ENCODE measurements around the gene WBP2. TPM values are rescaled to one million over a fixed set of nuclear protein-coding genes. Genes with fewer than 3 reads are reported as not detected.
A peak's percentile ranks its signal among the peaks of the same experiment; 100 is the strongest.

Gene WBP2
- total RNA-seq, 2 experiments from 2014 or later = 76.8 to 83.5 TPM

DNA sequence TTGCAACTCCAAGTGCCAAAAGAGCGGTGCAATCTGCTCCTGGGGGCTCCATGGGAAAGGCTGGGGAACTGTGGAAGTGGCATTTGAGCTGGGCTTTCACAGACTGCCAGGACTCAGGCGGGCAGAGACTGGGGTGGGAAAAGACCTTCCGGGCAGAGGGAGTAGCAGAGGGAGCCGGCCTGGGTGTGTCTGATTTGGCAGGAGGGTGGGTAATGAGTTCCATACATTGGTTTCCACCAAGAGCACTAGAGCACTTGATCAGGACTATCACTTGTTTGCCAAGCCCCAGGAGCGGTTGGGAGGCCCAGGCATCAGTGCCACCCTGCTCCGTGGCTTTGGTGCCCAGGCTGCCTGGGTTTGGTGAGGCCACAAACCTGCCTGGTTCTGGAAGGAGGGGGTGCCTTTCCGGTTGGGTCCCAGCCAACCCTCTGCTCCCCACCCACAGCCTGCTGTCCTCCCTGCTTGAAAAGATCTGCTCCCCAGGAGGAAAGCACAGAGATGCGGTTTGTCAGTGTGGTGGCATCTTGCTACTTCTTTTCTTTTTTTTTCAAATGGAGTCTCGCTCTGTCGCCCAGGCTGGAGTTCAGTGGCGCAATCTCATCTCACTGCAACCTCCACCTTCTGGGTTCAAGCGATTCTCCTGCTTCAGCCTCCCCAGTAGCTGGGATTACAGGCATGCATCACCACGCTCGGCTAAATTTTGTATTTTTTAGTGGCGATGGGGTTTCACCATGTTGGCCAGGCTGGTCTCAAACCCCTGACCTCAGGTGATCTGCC is 26.7 kb upstream of the WBP2 start:
- ChIA-PET CTCF (interaction anchor here (0.6 to 2.1 kb wide), 6 partner anchors 8 to 175 kb away, joined by 3 to 7 read pairs (median 4); no protein-coding TSS in a partner anchor), POLR2A (no interaction called here)
- no peak for DNase-seq
- Mint-ChIP-seq H3K27ac (peak overlapping the region; percentile 44), H3K9me3 (no peaks in the 10 kb centered on the region), H3K4me1 (peaks cover 28% of the 10 kb centered on the region), H3K4me3 (no peak overlapping the region), H3K36me3 (ENCODE audit: low read depth) (peaks cover 5% of the 10 kb centered on the region), H3K27me3 (no peaks in the 10 kb centered on the region)

DNA sequence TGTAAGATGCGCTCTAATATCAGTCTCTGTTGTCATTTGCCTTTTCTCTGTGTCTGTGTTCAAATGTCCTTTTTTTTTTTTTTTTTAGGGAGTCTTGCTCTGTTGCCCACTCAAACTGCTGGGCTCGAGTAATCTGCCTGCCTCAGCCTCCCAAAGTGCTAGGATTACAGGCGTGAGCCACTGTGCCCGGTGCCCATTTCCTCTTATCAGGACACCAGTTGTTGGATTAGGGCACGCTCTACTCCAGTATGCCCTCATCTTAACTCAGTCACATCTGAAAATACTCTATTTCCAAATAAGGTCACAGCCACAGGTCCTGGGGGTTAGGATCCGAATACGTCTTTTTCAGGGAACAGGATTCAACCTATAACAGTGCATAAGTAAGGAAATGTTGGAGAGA is 25.1 kb upstream of the WBP2 start:
- DNase-seq = no peak
- Mint-ChIP-seq H3K36me3 (ENCODE audit: low read depth) (peaks cover 10% of the 10 kb centered on the region), H3K9me3 (no peaks in the 10 kb centered on the region), H3K4me1 (peaks cover 39% of the 10 kb centered on the region), H3K27ac (no peak overlapping the region), H3K4me3 (peak overlapping the region; percentile 2), H3K27me3 (no peaks in the 10 kb centered on the region)
- ChIA-PET CTCF (interaction anchor here (1.4 to 4.3 kb wide), 2 partner anchors 7 to 19 kb away, joined by 4 to 22 read pairs; no protein-coding TSS in a partner anchor), POLR2A (no interaction called here)

DNA sequence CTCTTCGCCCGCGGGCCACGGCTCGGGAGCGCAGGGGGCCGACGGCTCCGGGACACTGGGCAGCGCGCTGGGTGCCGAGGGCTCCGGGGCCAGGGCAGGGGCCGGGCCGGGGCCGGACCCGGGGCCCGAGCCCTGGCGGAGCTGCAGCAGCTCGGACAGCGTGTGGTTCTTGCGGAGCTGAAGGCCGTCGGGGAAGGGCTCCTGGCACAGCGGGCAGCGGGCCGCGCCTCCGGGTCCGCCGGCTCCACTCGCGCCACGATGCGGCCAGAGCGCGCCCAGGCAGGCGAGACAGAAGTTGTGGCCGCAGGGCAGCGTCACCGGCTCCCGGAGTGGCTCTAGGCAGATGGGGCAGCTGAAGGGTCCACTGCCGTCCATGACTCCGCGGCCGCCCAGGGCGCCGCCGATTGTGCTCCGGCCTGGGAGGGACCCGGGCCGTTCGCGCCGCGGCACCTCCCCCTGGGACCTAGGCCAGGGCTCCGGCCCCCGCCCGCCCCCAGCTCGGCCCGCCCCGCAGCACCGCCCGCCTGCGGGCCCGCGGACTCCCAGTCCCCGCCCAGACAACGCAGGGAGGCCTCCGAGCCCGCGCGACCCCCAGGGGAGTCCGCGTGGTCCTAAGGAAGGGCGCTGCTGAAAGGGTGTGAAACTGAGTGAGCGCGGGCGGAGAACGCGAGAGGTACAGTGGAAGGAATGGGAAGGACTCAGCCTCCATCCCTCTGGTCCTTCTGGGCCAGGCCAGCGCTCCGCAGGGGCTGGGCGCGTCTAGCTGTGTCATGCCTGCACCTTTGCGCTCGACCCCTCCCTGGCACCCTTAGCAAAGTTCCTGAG is 23.3 kb upstream of the WBP2 start, which contains the start of gene TRIM47:
Gene TRIM47 (minus strand): TSS at position 408 of the 825 bp plus-strand sequence. CDS start 33 bp downstream, at position 375.
- POLR2A ChIA-PET = interaction anchor here (0.8 kb wide), 1 partner anchor 9 kb away, joined by 3 read pairs; no protein-coding TSS in a partner anchor

DNA sequence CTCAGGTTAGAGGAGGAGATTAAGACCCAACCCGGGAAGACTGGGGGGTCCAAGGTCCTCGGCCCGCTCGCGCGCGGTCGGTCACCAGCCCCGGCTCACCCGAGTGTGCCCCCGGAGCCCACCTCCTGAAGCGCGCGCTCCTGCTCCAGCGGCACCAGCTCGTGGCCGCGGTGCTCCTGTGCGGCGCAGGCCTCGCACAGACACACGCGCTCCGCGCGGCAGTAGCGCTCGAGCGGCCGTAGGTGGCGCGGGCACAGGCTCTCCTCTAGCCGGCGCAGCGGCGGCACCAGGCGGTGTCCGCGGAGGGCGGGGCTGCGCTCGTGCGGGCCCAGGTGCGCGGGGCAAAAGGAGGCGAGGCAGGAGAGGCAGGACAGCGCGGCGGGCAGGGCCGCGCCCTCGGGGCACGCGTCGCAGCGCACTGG is 22.6 kb upstream of the WBP2 start:
- Mint-ChIP-seq H3K36me3 (ENCODE audit: low read depth) (peaks cover 18% of the 10 kb centered on the region), H3K9me3 (no peaks in the 10 kb centered on the region), H3K27me3 (no peaks in the 10 kb centered on the region), H3K4me1 (peaks cover 57% of the 10 kb centered on the region), H3K27ac (peak overlapping the region; percentile 99), H3K4me3 (peak overlapping the region; percentile 99)
- ChIA-PET POLR2A (no interaction called here), CTCF (interaction anchor here (0.6 to 4.3 kb wide), 21 partner anchors 10 to 393 kb away, joined by 3 to 22 read pairs (median 5); partner anchors contain the start of genes GALK1, TRIM65, UNC13D and WBP2)
- DNase-seq = peak; percentile 80

More for the DNA sequence above, 23.3 kb upstream of the WBP2 start, which contains the start of gene TRIM47:
- no peaks in the 10 kb centered on the region for H3K9me3 Mint-ChIP-seq
- H3K4me1 Mint-ChIP-seq = peaks cover 51% of the 10 kb centered on the region
- CTCF ChIA-PET = interaction anchor here (0.6 to 4.3 kb wide), 22 partner anchors 9 to 185 kb away, joined by 3 to 22 read pairs (median 5); partner anchors contain the start of genes GALK1, TRIM65, UNC13D and WBP2
- H3K4me3 Mint-ChIP-seq = peak within 1 kb of the TSS; percentile 99
- peak within 1 kb of the TSS; percentile 99 for H3K27ac Mint-ChIP-seq
- no peaks in the 10 kb centered on the region for H3K27me3 Mint-ChIP-seq
- DNase-seq = peak; percentile 39
- H3K36me3 Mint-ChIP-seq (ENCODE audit: low read depth) = peaks cover 18% of the 10 kb centered on the region

DNA sequence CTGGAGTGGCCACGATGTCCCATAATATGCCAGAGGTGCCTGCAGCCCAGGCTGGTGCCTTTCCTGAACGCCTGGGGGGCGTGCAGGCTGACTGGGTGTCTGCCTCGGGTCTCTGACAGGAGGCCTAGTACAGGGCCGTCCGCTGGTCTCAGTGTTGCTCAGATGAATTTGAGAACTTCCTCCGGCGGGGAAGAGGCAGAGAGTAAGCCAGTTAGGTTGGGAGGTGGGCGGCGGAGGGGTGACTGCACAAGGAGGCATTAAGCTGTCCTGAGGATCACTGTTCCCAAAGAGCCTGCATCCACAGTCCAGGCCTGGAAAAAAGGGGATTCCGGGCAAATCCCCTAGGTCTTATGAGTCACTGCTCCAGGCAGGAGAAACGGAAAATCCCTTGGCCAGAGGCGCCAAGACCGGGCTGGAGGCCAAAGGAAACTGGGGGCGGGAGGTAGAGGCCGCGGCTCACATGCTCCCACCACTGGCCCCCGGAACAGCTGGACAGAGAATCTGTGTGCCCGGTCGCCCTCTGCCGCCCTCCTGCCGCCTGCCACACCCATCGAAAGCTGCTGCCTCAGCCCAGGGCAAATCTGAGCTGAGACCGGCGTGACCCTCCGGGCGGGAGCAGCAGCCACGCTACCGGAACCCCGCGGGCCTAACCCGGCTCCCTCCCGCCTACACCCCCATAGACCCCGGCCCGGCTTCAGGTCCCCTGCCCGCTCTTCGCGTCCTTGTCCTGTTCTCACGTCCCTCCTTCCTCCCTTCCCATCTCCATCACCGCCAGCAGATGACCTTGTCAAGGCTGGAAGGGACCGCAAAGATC is 22.0 kb upstream of the WBP2 start:
- peaks cover 18% of the 10 kb centered on the region for H3K36me3 Mint-ChIP-seq (ENCODE audit: low read depth)
- H3K9me3 Mint-ChIP-seq = no peaks in the 10 kb centered on the region
- peak overlapping the region; percentile 99 for H3K27ac Mint-ChIP-seq
- DNase-seq = peak; percentile 50
- peaks cover 58% of the 10 kb centered on the region for H3K4me1 Mint-ChIP-seq
- ChIA-PET POLR2A (no interaction called here), CTCF (interaction anchor here (0.6 to 4.3 kb wide), 19 partner anchors 9 to 393 kb away, joined by 3 to 22 read pairs (median 6); partner anchors contain the start of genes GALK1, TRIM65 and WBP2)
- H3K27me3 Mint-ChIP-seq = no peaks in the 10 kb centered on the region
- H3K4me3 Mint-ChIP-seq = peak overlapping the region; percentile 99

DNA sequence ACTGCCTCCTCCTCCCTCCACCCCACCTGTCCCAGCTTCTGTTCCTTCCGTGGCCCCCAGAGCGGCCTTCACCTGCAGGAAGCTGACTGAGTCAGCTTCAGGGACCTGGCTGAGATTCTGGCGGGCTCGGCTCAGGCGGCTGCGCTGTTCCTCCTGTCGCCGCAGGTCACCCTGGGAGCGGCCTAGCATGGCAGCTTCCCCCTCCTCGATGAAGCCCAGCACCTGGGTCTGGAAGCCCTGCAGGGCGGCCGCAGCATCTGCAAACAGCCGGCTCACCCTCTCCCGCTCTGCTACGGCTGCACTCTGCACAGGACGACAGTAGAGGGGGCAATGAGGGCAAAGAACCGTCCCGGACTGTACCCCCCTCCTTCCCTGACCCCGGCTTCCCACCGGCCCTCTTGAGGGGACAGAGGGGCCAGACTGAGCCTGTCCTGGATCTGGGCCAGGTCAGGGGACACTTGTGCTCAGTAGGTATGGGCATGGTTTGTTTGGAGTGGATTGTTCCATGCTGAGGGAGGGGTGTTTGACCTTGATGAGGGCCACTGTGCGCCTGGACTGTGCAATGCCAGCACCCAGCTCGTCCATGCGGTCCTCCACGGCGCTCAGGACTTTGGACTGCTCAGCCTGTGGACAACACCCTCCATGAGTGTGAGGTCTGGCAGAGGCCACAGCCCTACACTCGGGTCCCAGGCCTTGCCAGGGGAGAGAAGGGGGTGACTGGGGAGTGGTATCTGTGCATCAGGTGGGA is 21.2 kb upstream of the WBP2 start:
- Mint-ChIP-seq H3K4me3 (peak overlapping the region; percentile 99), H3K36me3 (ENCODE audit: low read depth) (peaks cover 18% of the 10 kb centered on the region), H3K27ac (peak overlapping the region; percentile 99), H3K27me3 (no peaks in the 10 kb centered on the region), H3K9me3 (no peaks in the 10 kb centered on the region), H3K4me1 (peaks cover 50% of the 10 kb centered on the region)
- peak; percentile 86 for DNase-seq
- ChIA-PET CTCF (interaction anchor here (0.6 to 4.3 kb wide), 23 partner anchors 9 to 288 kb away, joined by 3 to 22 read pairs (median 4); partner anchors contain the start of genes GALK1, MRPL38, TRIM65 and WBP2), POLR2A (interaction anchor here (0.7 to 0.8 kb wide), 3 partner anchors 21 to 193 kb away, joined by 4 to 6 read pairs (median 4); partner anchors contain the start of gene WBP2)

DNA sequence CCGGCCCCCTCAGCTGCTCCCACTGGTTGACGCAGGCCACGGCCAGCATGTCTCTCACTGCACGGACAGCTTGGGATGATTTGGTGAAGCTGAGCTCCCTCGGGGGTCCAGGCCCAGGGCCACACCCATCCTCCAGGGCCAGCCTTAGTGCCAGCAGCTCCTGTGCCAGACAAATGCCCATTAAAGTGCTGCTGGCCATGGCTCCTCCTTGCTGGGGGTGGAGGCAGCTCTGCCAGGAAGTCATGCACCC is 20.7 kb upstream of the WBP2 start:
- H3K27ac Mint-ChIP-seq = peak overlapping the region; percentile 99
- ChIA-PET CTCF (interaction anchor here (0.6 to 4.0 kb wide), 19 partner anchors 9 to 287 kb away, joined by 3 to 14 read pairs (median 4); partner anchors contain the start of genes GALK1, MRPL38 and TRIM65), POLR2A (interaction anchor here (0.7 to 0.8 kb wide), 3 partner anchors 21 to 193 kb away, joined by 4 to 6 read pairs (median 4); partner anchors contain the start of gene WBP2)
- peaks cover 49% of the 10 kb centered on the region for H3K4me1 Mint-ChIP-seq
- H3K36me3 Mint-ChIP-seq (ENCODE audit: low read depth) = peaks cover 18% of the 10 kb centered on the region
- H3K9me3 Mint-ChIP-seq = no peaks in the 10 kb centered on the region
- H3K4me3 Mint-ChIP-seq = peak overlapping the region; percentile 99
- no peaks in the 10 kb centered on the region for H3K27me3 Mint-ChIP-seq
- DNase-seq = no peak

DNA sequence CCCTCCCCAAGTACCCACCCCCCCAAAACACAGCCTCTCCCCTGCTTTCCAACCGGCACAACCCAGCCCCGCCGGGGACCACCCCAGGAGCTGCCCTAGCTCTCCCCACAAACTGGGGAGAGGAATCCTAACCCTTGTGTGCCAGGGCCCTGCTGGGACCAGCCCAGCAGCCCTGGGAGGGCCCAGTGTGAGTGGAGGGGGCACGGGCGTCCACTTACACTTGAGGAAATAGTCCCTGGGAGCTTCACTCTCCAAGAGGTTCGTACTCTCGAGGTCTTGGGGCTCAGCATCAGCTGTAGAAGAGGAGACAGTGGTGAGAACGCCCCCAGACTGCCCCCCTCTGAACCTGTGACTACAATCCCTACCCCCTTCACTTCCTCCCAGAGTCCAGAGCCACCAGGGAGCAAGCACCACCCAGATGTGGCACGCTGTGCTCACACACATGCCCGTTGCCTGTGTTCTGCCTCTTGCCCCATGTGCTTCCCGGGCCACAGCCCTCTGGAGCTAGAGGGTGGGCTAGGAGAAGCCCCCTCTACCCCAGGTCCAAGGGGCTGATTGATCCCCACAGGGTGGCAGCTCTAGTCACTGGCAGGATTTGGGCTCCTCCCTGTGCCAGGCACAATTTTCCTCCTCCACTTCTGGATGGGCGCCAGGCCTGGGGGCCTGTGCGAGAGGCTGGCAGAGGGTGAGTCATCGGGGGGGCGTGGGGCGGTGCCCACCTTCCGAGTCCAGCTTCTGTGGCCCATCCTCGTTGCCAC is 20.2 kb upstream of the WBP2 start:
- Mint-ChIP-seq H3K36me3 (ENCODE audit: low read depth) (peaks cover 18% of the 10 kb centered on the region), H3K9me3 (no peaks in the 10 kb centered on the region), H3K4me1 (peaks cover 51% of the 10 kb centered on the region), H3K4me3 (peak overlapping the region; percentile 99), H3K27ac (peak overlapping the region; percentile 99), H3K27me3 (no peaks in the 10 kb centered on the region)
- ChIA-PET POLR2A (interaction anchor here (0.7 to 0.8 kb wide), 3 partner anchors 20 to 192 kb away, joined by 4 to 6 read pairs (median 4); partner anchors contain the start of gene WBP2), CTCF (interaction anchor here (0.6 to 4.0 kb wide), 19 partner anchors 8 to 287 kb away, joined by 3 to 14 read pairs (median 4); partner anchors contain the start of genes GALK1, MRPL38 and TRIM65)
- no peak for DNase-seq

DNA sequence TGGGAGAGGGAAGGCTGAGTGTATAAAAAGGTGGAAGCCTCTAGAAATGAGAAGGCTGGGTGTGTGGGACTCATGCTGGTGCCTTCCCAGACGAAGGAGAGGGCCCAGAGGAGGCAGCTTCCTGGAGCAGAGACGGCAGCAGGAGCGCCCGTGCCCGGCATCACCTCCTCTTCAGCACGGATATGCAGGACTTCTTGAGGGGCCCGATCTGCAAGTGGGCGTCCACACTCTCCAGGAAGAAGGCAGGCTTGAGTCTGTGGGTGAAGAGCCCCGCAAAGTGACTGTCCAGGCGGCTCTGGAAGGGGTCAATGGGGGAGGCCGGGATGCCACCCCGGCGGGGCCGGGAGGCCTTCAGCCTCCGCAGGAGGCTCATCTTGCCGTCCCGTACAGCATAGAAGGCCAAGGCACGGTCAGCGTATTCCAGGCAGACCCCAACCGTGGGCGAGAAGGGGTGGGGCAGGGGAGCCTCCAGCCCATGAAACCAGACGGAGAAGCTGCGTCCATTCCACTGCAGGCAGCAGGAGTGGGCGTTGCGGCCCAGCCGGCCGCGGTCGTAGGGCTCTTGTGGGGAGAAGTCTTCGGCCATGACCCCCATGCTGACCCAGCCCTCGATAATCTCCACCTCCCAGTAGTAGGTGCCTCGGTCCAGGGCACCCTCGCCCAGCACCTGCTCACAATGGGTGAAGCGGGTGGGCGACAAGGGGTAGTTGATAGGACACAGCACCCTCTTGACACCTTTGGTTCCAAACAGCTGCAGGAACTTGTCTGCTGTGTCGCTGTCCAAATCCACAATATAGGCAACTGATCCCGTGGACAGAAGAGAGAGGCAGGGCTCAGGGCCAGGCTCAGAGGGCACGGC is 19.4 kb upstream of the WBP2 start:
- no peak overlapping the region for H3K4me3 Mint-ChIP-seq
- H3K36me3 Mint-ChIP-seq (ENCODE audit: low read depth) = peaks cover 18% of the 10 kb centered on the region
- H3K27me3 Mint-ChIP-seq = no peaks in the 10 kb centered on the region
- peaks cover 46% of the 10 kb centered on the region for H3K4me1 Mint-ChIP-seq
- CTCF ChIA-PET = interaction anchor here (0.6 to 4.0 kb wide), 12 partner anchors 8 to 247 kb away, joined by 3 to 15 read pairs (median 4); partner anchors contain the start of genes MRPL38 and TRIM65
- POLR2A ChIA-PET = no interaction called here
- H3K9me3 Mint-ChIP-seq = no peaks in the 10 kb centered on the region
- H3K27ac Mint-ChIP-seq = peak overlapping the region; percentile 99
- no peak for DNase-seq

Data from activated CD4-positive, alpha-beta T cell treated with anti-CD3 and anti-CD28 coated beads, Interleukin-2, amount 10 ng/mL, durations not matched to agents 7 days and 5 days (primary cell).